ENCODE measurements around the gene WBP4. TPM values are rescaled to one million over a fixed set of nuclear protein-coding genes. Genes with fewer than 3 reads are reported as not detected.

Gene WBP4
- total and polyA plus RNA-seq, 9 of the 15 experiments (the other 6 are each of a cell fraction or from before 2014, with no cell fraction given), result 5.5 to 12.2 (median 7.9) TPM

GRCh38 chr13:41028051-41028450 is 33.3 kb upstream of the WBP4 start:
- ATAC-seq (no peak), DNase-seq (ENCODE audit: extremely low read depth in 1 of 4, low spot score in 3 of 4) (no peak), FAIRE-seq (no peak)
- 50% methylated on average over 1 of the region's 2 CpGs for WGBS (ENCODE audit: insufficient coverage, low coverage, missing lambda C conversion rate)
- BruUV-seq (replicated peaks), result no TSS peak
- H4K20me1 ChIP-seq (replicated peaks; ENCODE audit: control insufficient read depth, insufficient read depth, low read length), result 0 out of 2 replicates have a peak, but pooled peaks cover 3% of the 10 kb centered on the region
- no peak overlapping the region for H2AFZ ChIP-seq (ENCODE audit: low read depth, low read length)
- no peak overlapping the region for H3K9ac ChIP-seq (ENCODE audit: insufficient read depth in 1 of 2, low read depth in 2 of 2, low read length in 2 of 2)
- H3K27ac ChIP-seq (ENCODE audit: extremely low read depth, low read depth, low read length), result no peak overlapping the region
- no peaks in the 10 kb centered on the region for H3K9me3 ChIP-seq (replicated peaks; ENCODE audit: control insufficient read depth, insufficient read depth, low read depth, low read length)
- peaks cover 6% of the 10 kb centered on the region; the same call in 2 of the 3 replicates for H3K36me3 ChIP-seq (ENCODE audit: control insufficient read depth, insufficient read depth, low read length)
- no peaks in the 10 kb centered on the region for H3K27me3 ChIP-seq (ENCODE audit: control insufficient read depth in 2 of 2, insufficient read depth in 2 of 2, low read length in 2 of 2)
- H3K4me3 ChIP-seq, result no peak overlapping the region
- peaks cover 0 to 7% of the 10 kb centered on the region in 2 experiments; a peak in 4 of 5 replicates for H3K4me1 ChIP-seq (replicated peaks in 1 of 2; ENCODE audit: control insufficient read depth in 2 of 2, insufficient read depth in 2 of 2, low read length in 2 of 2)
- in situ Hi-C loops (cut with MboI), result no loop called here
- no peaks in the 10 kb centered on the region for H3K9me1 ChIP-seq (ENCODE audit: control insufficient read depth, insufficient read depth, low read length)
- intact Hi-C loops (cut with micrococcal nuclease), result loop anchor here (10.0 kb wide), 1 partner anchor 243 kb away; the partner anchor contains the start of gene SLC25A15
- H3K4me2 ChIP-seq (ENCODE audit: insufficient read depth, low read length), result no peak overlapping the region
- ChIA-PET POLR2A (interaction anchor here (0.7 kb wide), 1 partner anchor 9 kb away, joined by 3 read pairs; the partner anchor contains the start of gene ELF1), CTCF (ENCODE audit: low intra/inter-chr PET ratio) (no interaction called here)
- peaks cover 31% of the 10 kb centered on the region for H3K79me2 ChIP-seq (ENCODE audit: control insufficient read depth, insufficient read depth, low read length)
- TF ChIP-seq HMBOX1 (IDR thresholded peaks at IDR 0.05), result no peak
- TF ChIP-seq ZNF274 (IDR thresholded peaks at IDR 0.05; ENCODE audit: borderline replicate concordance, low read depth, low read length), result no peak
- no peak for TF ChIP-seq CC2D1A (IDR thresholded peaks at IDR 0.05)
- TF ChIP-seq ZNF395 (CRISPR knock-in tag; IDR thresholded peaks at IDR 0.05), result no peak
- no peak for TF ChIP-seq ZBED1 (IDR thresholded peaks at IDR 0.05)
- no peak for TF ChIP-seq NFRKB (IDR thresholded peaks at IDR 0.05; ENCODE audit: low read depth)

All from K562 (cell line).